Ovary (tissue), 3 donors: ENCODE results near the gene C1QTNF1.

Experiments used
- POLR2A ChIP-seq: fragments of 450-650 bp; IDR thresholded peaks from one replicate; pipeline ENCODE4 v1.6.1; 2017; ENCODE audit warnings: antibody characterized with exemption, mild to moderate bottlenecking, moderate library complexity
- TF ChIP-seq, protein P1 (sequence below), 3 donors: fragments of 450-650 bp in 2 of 3; fragments of 200-600 bp in 1 of 3; IDR thresholded peaks; one replicate each; pipeline versions ENCODE4 v1.5.1 to v1.8.0; 2016 to 2022; ENCODE audit warnings: antibody characterized with exemption in 3 of 3, mild to moderate bottlenecking in 1 of 3
- donor health status: DM: no; HTN: no; CAD: no.

GRCh38 chr17:79075861-79076406 lies 52.0 kb downstream of the C1QTNF1 start:
- TF ChIP-seq, protein P1, sequence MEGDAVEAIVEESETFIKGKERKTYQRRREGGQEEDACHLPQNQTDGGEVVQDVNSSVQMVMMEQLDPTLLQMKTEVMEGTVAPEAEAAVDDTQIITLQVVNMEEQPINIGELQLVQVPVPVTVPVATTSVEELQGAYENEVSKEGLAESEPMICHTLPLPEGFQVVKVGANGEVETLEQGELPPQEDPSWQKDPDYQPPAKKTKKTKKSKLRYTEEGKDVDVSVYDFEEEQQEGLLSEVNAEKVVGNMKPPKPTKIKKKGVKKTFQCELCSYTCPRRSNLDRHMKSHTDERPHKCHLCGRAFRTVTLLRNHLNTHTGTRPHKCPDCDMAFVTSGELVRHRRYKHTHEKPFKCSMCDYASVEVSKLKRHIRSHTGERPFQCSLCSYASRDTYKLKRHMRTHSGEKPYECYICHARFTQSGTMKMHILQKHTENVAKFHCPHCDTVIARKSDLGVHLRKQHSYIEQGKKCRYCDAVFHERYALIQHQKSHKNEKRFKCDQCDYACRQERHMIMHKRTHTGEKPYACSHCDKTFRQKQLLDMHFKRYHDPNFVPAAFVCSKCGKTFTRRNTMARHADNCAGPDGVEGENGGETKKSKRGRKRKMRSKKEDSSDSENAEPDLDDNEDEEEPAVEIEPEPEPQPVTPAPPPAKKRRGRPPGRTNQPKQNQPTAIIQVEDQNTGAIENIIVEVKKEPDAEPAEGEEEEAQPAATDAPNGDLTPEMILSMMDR (IDR thresholded peaks at IDR 0.05) = no peak
- no peak for TF ChIP-seq POLR2A
